IPS-NIHi11 (cell line): ENCODE data around the gene TMEM106C.
A peak's percentile ranks its signal among the peaks of the same experiment; 100 is the strongest.
"Not testable (repeated sequence)": the region's sequence is repeated elsewhere in the genome, so short reads cannot be mapped to it uniquely, and the experiment has no call there.

Source experiments
- DNase-seq: peaks from one replicate; pipeline ENCODE4 v3.0.0; 2012; ENCODE audit warnings: mixed read lengths, low spot score

Gene TMEM106C

DNA sequence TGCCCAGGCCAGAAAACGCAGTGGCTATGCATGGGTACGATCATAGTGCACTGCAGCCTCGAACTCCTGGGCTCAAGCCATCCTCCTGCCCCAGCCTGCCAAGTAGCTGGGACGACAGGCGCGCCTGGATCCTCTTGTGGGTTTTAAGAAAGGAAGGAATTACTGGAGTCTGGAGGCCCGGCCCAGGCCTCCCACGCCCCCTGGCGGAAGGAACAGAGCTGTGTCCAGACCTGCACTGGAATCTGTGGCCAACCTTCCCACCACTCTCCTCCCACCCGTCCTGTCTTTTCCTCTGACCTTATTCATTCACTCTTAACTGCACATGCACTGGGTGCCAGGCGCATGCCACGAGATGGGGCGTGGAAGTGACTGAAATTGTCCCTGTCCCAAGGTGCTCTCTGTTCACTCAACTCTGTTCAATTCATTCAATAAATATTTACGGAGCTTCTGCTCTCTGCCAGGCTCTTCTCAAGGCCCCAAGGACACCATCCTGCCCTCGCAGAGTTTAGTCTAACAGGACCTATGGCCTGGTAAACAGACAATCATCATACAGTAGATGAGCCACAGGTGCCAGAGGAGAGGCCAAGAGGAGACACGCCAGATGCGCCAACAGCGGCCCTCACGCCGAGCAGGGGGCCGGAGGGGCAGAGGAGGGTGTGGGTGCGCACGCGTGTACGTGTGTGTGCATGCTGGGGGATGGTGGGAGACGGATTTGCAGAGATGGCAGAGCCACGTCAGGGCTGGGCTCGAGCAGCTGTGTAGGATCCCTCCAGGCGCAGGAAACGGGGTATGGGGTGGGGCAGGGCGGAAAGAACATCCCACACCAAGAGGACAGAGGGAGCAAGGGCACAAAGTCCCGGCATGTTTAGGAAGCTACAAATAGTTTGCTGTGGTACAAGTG, 13.7 kb upstream of the TMEM106C start:
- DNase-seq: peak; percentile 96

DNA sequence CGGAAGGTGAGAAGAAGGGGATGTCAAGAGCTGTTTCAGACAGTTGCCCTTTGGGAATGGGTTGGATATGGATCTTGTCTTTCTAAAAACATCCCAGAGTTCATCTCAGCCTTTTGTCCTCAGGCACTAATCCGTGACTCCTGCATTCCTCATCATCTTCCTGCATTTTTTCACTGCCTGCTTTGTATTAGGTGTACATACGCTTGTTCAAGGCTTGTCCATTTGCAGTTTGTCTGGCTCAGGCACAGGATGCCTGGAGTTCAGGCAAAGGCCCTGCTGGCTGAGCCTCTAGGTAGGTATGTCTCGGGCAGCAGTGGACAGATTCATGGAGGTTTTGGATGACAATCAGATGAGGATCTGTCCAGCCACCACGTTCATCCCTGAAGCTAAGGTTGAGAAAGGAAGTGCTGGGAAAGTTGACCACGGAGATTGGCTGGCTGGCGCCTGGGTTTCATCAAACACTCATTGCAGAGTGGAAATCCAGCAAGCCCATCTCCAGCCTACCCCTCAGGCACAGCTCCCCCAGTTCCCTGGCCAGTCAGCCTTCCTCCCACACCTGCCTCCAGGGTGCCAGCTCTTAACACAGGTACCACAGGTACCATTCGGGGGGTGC, 12.4 kb upstream of the TMEM106C start:
- no peak for DNase-seq

DNA sequence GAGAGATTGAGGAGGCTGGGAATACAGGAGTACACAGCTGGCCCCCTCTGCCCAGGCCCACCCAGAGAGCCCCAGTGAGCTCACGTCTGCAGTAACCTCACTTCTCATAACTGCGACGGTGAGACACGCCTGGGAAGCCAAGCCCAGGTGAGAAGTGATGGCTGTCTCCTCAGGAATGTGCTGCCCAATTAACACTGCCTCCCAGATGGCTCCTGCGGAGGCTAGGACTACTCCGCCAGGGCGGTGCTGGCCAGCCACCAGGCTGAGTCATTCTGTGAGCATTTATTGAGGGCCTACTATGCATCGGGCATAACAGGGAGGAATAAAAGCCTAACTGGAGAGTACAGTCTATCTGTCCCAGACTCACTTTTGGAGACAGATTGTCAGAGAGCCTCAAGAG, 9.3 kb upstream of the TMEM106C start:
- no peak for DNase-seq

GRCh38 chr12:47954467-47955045, 8.8 kb upstream of the TMEM106C start:
- DNase-seq: no peak

DNA sequence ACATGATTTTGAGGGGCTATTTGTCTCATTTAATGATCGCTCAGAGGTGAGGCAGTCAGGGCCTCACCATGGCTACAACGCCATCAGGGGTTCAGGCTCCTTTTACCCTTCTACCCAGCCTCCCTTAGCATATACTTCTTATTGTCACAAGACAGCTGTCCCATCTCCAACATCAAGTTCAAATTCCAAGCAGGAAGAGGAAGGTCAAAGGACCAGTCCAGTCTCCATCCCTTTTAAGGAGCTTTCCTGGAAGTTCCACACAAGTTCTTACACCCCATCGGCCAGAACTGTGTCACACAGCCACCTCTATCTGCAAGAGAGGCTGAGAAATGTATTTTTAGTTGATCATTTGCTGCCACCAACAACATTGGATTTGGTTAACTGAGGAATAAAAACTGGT, 8.3 kb upstream of the TMEM106C start:
- DNase-seq: no peak

GRCh38 chr12:47957671-47958070, 5.7 kb upstream of the TMEM106C start:
- DNase-seq: not testable (repeated sequence)

DNA sequence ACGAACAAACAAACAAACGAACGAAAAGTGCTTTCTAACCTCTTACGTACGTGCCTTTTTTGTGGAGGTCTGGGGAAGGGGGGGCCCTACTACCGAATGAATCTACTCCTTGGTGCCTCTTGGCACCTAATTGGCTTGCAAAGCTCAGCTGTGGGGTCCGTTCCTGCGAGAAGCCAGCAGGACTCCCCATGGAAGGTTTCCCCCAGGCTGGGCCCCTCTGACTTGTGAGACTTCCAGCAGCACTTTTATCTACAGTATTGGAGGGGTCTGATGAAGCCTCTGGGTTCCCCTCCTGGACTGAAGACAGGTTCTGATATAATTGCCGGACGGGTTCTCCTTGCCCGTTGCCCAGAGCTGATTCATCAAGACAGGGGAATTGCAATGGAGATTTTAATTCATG, 1.2 kb upstream of the TMEM106C start:
- DNase-seq: no peak

GRCh38 chr12:47964106-47964728, 821 bp downstream of the TMEM106C start:
- DNase-seq: peak; percentile 55

- DNase-seq: no peak
These were observed 2.2 kb downstream of the TMEM106C start for GRCh38 chr12:47965581-47965980.

- no peak for DNase-seq
These were observed 4.3 kb downstream of the TMEM106C start for GRCh38 chr12:47967461-47968321.

GRCh38 chr12:47969845-47970244, 6.4 kb downstream of the TMEM106C start:
- DNase-seq: no peak

DNA sequence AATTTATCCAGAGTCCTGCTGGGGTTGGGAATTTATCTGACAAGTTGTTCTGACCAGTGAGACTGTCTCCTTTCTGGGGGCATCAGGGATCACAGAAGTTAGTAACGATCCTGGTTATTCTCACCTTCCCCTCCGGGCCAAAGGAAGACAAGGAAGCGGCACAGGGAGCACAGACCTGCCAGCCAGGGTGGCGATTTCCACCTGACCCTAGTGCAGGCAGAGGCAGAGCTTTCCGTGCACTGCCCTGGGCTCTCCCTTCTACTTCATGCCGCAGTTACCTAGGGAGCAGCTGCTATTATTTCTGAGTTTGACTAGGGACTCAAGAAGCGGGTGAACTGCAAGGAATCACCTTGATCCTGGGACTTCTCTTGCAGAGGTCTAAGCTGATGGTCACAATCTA, 7.4 kb downstream of the TMEM106C start:
- no peak for DNase-seq

DNA sequence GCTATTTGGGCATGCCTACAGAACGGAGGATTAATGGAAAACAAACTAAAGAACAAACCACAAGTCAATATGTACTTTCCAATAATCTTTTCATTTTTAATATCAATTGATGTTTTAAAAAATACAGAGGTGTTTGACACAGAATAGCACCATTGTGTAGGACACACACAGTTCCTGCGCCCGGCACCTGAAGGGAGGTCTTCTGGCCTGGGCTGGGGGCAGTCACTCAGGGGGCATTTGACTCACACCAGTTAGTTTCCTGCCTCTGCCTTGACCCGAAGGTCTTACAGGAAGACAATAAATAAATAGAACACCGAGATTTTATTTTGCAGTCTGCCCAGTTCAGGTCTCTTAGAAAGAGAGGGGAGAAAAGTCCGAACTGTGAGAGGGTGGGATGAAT, 9.5 kb downstream of the TMEM106C start:
- no peak for DNase-seq

DNA sequence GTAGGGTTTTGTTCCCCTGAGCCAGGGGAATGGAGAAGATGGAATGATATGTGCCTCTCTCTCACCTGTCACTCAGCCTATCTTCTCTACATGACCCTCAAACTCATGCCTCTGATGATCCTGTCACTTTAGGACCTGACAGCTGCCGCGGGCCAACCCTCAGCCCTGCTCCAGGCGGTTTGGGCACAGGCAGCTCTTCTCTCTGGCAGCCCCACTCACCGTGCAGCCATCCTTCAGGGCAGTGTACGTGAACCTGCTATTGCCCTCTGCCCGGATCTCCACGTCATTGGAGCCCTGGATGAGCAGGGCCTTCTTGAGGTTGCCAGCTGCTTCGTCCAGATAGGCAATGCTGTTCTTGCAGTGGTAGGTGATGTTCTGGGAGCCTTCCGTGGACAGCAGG, 10.5 kb downstream of the TMEM106C start:
- DNase-seq: no peak

DNA sequence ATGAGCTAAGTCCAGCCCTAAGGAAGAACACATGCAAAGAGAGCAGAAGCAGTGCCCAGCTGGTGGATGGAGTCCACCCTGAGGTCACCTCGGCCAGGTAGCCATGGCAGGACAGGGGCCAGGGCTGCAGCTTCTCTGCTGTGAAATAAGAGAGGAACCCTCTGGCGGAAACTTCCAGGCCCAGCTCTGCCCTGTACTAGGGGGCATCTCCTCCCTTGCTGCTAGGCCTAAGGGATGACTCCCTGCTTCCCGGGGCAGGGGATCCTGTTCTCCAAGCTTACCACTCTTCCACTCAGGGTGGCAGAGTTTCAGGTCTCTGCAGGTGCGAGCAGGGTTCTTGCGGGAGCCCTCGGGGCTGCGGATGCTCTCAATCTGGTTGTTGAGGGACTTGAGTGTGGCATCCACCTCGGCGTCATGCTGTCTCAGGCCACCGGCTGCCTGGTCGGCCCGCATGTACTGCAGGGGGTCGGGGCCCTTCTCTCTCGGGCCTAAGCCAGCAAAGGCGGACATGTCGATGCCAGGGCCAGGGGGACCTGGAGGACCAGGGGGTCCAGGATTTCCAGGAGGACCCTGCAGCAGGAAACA, 11.7 kb downstream of the TMEM106C start:
- no peak for DNase-seq

DNA sequence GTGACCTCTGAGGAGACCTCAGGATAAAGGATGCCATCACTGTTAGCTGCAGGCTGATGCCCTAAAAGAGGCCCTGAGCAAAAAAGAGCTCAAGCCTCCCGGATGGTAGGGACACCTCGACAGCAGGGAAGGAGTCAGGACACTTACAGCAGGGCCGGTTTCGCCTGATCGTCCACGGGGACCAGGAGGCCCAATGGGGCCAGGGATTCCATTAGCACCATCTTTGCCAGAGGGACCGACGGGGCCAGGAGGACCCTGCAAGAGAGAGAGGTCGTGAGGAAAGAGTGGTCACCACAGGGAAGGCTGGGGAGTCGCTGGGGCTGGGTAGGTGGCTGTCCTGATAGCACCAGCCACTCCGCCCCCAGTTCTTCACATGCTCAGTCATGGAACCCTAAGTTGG, 12.4 kb downstream of the TMEM106C start:
- DNase-seq: no peak

DNA sequence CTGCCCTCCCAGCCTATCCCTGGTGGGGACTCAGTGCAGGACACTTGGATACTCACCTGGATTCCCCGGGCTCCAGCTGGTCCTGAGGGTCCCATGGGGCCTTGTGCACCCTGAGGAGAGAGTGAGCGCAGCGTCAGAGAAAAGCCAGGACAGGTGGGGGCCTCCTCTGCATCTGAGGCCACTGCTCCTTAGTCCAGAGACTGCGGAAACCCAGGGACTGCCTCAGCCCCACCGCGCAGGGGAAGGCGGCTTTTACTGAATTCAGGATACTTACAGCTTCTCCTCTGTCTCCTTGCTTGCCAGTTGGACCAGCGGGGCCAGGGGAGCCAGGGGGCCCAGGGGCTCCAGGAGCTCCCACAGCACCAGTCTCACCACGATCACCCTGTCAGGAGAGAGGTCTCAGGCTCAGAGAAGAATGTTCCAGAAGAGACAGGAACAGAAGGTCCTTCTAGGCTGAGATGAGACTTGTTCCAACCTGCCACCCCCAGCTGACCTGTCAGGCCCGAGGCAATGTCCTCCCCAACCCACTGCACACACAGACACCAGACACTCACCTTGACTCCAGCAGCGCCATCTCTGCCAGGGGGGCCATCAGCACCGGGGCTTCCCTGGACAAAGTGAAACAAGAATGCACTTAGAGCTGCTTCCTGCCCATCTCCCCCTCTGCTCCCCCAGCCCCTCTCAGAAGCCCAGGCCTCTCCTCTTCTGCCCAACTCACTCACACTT, 13.8 kb downstream of the TMEM106C start:
- no peak for DNase-seq

- no peak for DNase-seq
These were observed 14.6 kb downstream of the TMEM106C start for GRCh38 chr12:47977772-47978597.

- DNase-seq: no peak
These were observed 15.1 kb downstream of the TMEM106C start for GRCh38 chr12:47978598-47978873.

DNA sequence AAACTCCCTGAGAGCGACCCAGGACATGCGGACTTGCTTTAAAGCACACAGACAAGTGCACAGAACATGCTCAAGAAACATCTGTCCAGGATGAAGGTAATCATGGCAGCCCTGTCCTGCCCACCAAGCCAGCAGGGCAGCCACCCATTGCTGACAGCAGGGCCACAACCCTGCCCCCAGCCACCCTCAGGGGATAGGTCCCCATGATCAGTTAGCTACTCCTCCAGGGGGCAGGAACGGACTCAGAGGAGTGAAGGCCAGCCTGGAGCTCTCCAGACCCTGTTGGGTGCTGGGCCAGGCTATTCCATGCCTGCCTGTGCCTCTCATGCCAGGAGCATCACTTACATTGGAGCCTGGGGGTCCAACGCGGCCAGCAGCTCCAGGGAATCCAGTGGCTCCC, 15.8 kb downstream of the TMEM106C start:
- no peak for DNase-seq
